ENCODE measurements around the gene ROBO1. TPM values are rescaled to one million over a fixed set of nuclear protein-coding genes. Genes with fewer than 3 reads are reported as not detected.

The ROBO1 gene
- total and polyA plus RNA-seq, 2 of the 13 experiments (the other 11 are each of a cell fraction or from before 2014, with no cell fraction given), result 52.2 to 71.0 TPM

- 0 out of 2 replicates have a peak, but pooled peaks have one; percentile 39 for TF ChIP-seq BCL6 (CRISPR knock-in tag; IDR thresholded peaks at IDR 0.05)
- TF ChIP-seq TMF1 (CRISPR knock-in tag; IDR thresholded peaks at IDR 0.05; ENCODE audit: low read depth), result no peak
- no peak for TF ChIP-seq NFYB (CRISPR knock-in tag; IDR thresholded peaks at IDR 0.05)
- TF ChIP-seq RFX5 (IDR thresholded peaks at IDR 0.05; ENCODE audit: low read depth, low read length), result no peak
- TF ChIP-seq KMT2B (CRISPR knock-in tag; IDR thresholded peaks at IDR 0.05), result no peak
- TF ChIP-seq HMG20A (CRISPR knock-in tag; IDR thresholded peaks at IDR 0.05; ENCODE audit: borderline replicate concordance), result peak; percentile 50; the same call in 1 of the 2 replicates
These were observed 969.4 kb downstream of the ROBO1 start (continued) for GRCh38 chr3:78798266-78798832.

- ATAC-seq, result no peak
- H3K79me2 ChIP-seq (ENCODE audit: insufficient read depth, low read length), result peaks cover 21% of the 10 kb centered on the region
- BruUV-seq (replicated peaks), result no TSS peak
- DNase-seq (ENCODE audit: low spot score), result no peak
- in situ Hi-C loops (cut with HindIII; ENCODE audit: extremely low pct_ligation_motif_present, low pct_unique_long_range_greater_than_20kb), result no loop called here
- 94% methylated on average over 1 of the region's 1 CpG for WGBS (ENCODE audit: low lambda C conversion rate)
- no peak overlapping the region for H3K9ac ChIP-seq (ENCODE audit: insufficient read depth, low read depth, low read length)
- TF ChIP-seq RBFOX2 (IDR thresholded peaks at IDR 0.05; ENCODE audit: low read depth, low read length) (no peak), NFKBIZ (CRISPR knock-in tag; IDR thresholded peaks at IDR 0.05) (no peak), TMF1 (CRISPR knock-in tag; IDR thresholded peaks at IDR 0.05; ENCODE audit: low read depth) (no peak), MXD1 (CRISPR knock-in tag; IDR thresholded peaks at IDR 0.05) (no peak), MAFF (IDR thresholded peaks at IDR 0.05; ENCODE audit: low read depth, low read length) (no peak), KDM5A (IDR thresholded peaks at IDR 0.05; ENCODE audit: borderline replicate concordance, low read length) (no peak), ZNF253 (CRISPR knock-in tag; IDR thresholded peaks at IDR 0.05; ENCODE audit: borderline replicate concordance) (no peak), HDAC2 (CRISPR knock-in tag; IDR thresholded peaks at IDR 0.05) (no peak), SMAD9 (CRISPR knock-in tag; IDR thresholded peaks at IDR 0.05) (no peak), ZFP90 (CRISPR knock-in tag; IDR thresholded peaks at IDR 0.05; ENCODE audit: borderline replicate concordance) (no peak), SNRNP70 (IDR thresholded peaks at IDR 0.05; ENCODE audit: low read depth, low read length) (no peak), SAP130 (CRISPR knock-in tag; IDR thresholded peaks at IDR 0.05; ENCODE audit: low read depth) (no peak), ZNF629 (CRISPR knock-in tag; conservative IDR thresholded peaks at IDR 0.05) (no peak), MTA1 (CRISPR knock-in tag; IDR thresholded peaks at IDR 0.05; ENCODE audit: borderline replicate concordance) (no peak), GRHL1 (CRISPR knock-in tag; conservative IDR thresholded peaks at IDR 0.05) (no peak), EP300 (IDR thresholded peaks at IDR 0.05; ENCODE audit: low read depth in 2 of 2, low read length in 2 of 2) (no peak), EP300 (CRISPR knock-in tag; IDR thresholded peaks at IDR 0.05; ENCODE audit: borderline replicate concordance) (no peak), ZNF510 (CRISPR knock-in tag; IDR thresholded peaks at IDR 0.05; ENCODE audit: low read depth) (no peak), MXI1 (IDR thresholded peaks at IDR 0.05; ENCODE audit: borderline replicate concordance, low read depth, low read length) (no peak), EEA1 (CRISPR knock-in tag; IDR thresholded peaks at IDR 0.05; ENCODE audit: borderline replicate concordance) (no peak)
- no peak overlapping the region for H2AFZ ChIP-seq (ENCODE audit: low read length)
- no peaks in the 10 kb centered on the region for H3K36me3 ChIP-seq (replicated peaks in 1 of 2; ENCODE audit: control insufficient read depth in 1 of 2, insufficient read depth in 2 of 2, low read length in 2 of 2)
- FAIRE-seq, result no peak
- no peak overlapping the region for H3K4me2 ChIP-seq (ENCODE audit: low read depth, low read length)
- no peak overlapping the region for H3K27ac ChIP-seq (ENCODE audit: extremely low read length, insufficient read depth, low read length)
- no peak overlapping the region for H3K4me3 ChIP-seq (replicated peaks in 1 of 3; ENCODE audit: insufficient read depth in 1 of 3, low read depth in 2 of 3, low read length in 3 of 3)
- CTCF ChIA-PET (ENCODE audit: low intra/inter-chr PET ratio, low total read pairs), result no interaction called here
- peaks cover 15% of the 10 kb centered on the region for H3K4me1 ChIP-seq (ENCODE audit: insufficient read depth, low read length)
- no peaks in the 10 kb centered on the region for H3K27me3 ChIP-seq (ENCODE audit: control insufficient read depth in 1 of 2, insufficient read depth in 2 of 2, low read length in 2 of 2)
- POLR2A ChIA-PET, result no interaction called here
- no peaks in the 10 kb centered on the region for H3K9me3 ChIP-seq (ENCODE audit: low read length)
- no peaks in the 10 kb centered on the region for H4K20me1 ChIP-seq (ENCODE audit: insufficient read depth, low read length)
- intact Hi-C loops (cut with micrococcal nuclease; ENCODE audit: unreplicated experiment), result no loop called here
These were observed 973.4 kb downstream of the ROBO1 start for GRCh38 chr3:78794431-78794830.
